ENCODE measurements around the gene ATOH1.

The ATOH1 gene

GRCh38 chr4:93835929-93836328 lies 7.4 kb downstream of the ATOH1 start:
- no peak for DNase-seq

- no peak for DNase-seq
Measured at GRCh38 chr4:93839704-93840103, 11.2 kb downstream of the ATOH1 start.

- no peak for DNase-seq
Measured at GRCh38 chr4:93841803-93842345, 13.3 kb downstream of the ATOH1 start.

GRCh38 chr4:93842601-93843252 lies 14.2 kb downstream of the ATOH1 start:
- DNase-seq = no peak

GRCh38 chr4:93843772-93844171 lies 15.2 kb downstream of the ATOH1 start:
- no peak for DNase-seq

- DNase-seq = no peak
Measured at GRCh38 chr4:93852680-93853079, 24.1 kb downstream of the ATOH1 start.

- DNase-seq = no peak
Measured at GRCh38 chr4:93855926-93856325, 27.4 kb downstream of the ATOH1 start.

GRCh38 chr4:93865650-93866049 lies 37.1 kb downstream of the ATOH1 start:
- no peak for DNase-seq

- DNase-seq = no peak
Measured at GRCh38 chr4:93867416-93868001, 39.0 kb downstream of the ATOH1 start.

- DNase-seq = no peak
Measured at GRCh38 chr4:93870876-93871458, 42.4 kb downstream of the ATOH1 start.

- DNase-seq = no peak
Measured at GRCh38 chr4:93876754-93877153, 48.2 kb downstream of the ATOH1 start.

- DNase-seq = no peak
Measured at GRCh38 chr4:93878566-93878965, 50.0 kb downstream of the ATOH1 start.

GRCh38 chr4:93879919-93880318 lies 51.4 kb downstream of the ATOH1 start:
- no peak for DNase-seq

Measured in NCI-H526 (cell line).